ENCODE results near the gene RECQL5.

GRCh38 chr17:75661531-75661930 lies 5.4 kb downstream of the RECQL5 start:
- TF ChIP-seq CTCF (IDR thresholded peaks at IDR 0.05), result no peak
- no peak for TF ChIP-seq POLR2AphosphoS5 (IDR thresholded peaks at IDR 0.05)

All from sigmoid colon (tissue), 4 donors.